GM12873 (cell line): ENCODE measurements around the gene POLDIP2.

ENCODE experiments used
- CTCF ChIP-seq: IDR thresholded peaks from 2 replicates; pipeline ENCODE4 v1.5.1; 2012; ENCODE audit warnings: low read depth, mild to moderate bottlenecking, moderate library complexity, low read length, control low read depth; ENCODE audit not compliant: insufficient read depth; ENCODE audit errors: missing control alignments

The POLDIP2 gene

GRCh38 chr17:28402844-28403243, 45.5 kb upstream of the POLDIP2 start:
- no peak for TF ChIP-seq CTCF

- no peak for TF ChIP-seq CTCF
Measured at GRCh38 chr17:28402224-28402630, 44.9 kb upstream of the POLDIP2 start.

- no peak for TF ChIP-seq CTCF
Measured at GRCh38 chr17:28399808-28400207, 42.5 kb upstream of the POLDIP2 start.

- no peak for TF ChIP-seq CTCF
Measured at GRCh38 chr17:28398280-28398981, 41.1 kb upstream of the POLDIP2 start.

GRCh38 chr17:28397687-28398279, 40.5 kb upstream of the POLDIP2 start:
- no peak for TF ChIP-seq CTCF

GRCh38 chr17:28397275-28397674, 39.9 kb upstream of the POLDIP2 start:
- no peak for TF ChIP-seq CTCF

- no peak for TF ChIP-seq CTCF
Measured at GRCh38 chr17:28396635-28397239, 39.4 kb upstream of the POLDIP2 start.
